ENCODE results near the gene DDX41.

The DDX41 gene

GRCh38 chr5:177470759-177471536 is 45.8 kb downstream of the DDX41 start:
- H3K4me3 ChIP-seq (ENCODE audit: control insufficient read depth, low read depth, low read length), result peak overlapping the region; percentile 75
- peak; percentile 78 for DNase-seq (ENCODE audit: low read depth)
- TF ChIP-seq CTCF (conservative IDR thresholded peaks at IDR 0.05; ENCODE audit: control insufficient read depth, insufficient read depth, low read depth, low read length), result peak; percentile 30

- no peak for DNase-seq (ENCODE audit: low read depth)
- no peak overlapping the region for H3K4me3 ChIP-seq (ENCODE audit: control insufficient read depth, low read depth, low read length)
- no peak for TF ChIP-seq CTCF (conservative IDR thresholded peaks at IDR 0.05; ENCODE audit: control insufficient read depth, insufficient read depth, low read depth, low read length)
Measured at GRCh38 chr5:177469750-177470525, 46.8 kb downstream of the DDX41 start.

DNA sequence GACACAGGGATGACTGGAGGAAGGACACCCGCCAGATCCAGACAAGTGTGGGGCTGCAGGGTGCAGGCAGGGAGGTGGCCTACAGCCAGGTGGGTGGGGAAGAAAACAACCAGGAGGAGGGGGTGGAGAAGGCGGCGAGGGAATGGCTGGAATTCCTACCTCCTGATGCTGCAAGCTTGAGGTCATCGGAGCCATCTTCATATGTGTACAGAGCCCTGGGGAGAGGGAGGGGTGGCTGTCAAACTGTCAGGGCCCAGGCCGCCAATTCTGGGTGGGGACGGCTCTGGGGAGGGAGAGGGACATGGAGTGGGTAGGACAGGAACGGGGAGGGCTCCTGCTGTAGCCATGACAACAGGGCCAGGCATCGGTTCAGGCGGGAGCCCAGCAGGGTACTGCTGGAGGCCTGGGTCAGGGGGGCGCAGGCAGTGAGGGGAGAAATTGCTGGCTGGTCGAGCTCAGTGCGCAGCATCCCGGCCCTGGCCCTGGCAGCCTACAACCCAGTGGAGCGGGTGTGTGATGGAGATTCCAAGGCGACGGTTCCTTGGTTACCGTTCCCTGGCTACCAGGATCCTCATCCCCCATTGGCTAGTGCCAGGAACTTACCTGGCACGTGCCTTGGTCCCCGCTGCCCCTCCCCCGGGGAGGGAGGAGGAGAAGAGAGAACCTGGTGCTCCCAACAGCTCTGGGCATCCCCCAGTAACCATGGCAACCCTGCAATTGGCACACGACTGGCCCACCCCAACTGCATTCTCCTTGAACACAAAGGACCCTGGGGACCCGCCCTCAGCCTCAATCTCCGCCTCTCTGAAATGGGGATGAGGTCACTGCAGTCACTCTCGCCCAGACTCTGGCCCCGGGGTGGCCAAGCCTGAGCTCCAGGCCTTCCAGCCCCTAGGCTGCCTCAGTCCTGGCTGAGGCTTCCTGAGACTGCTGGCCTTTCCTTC is 47.8 kb downstream of the DDX41 start:
- H3K4me3 ChIP-seq (ENCODE audit: control insufficient read depth, low read depth, low read length), result no peak overlapping the region
- peak; percentile 58 for DNase-seq (ENCODE audit: low read depth)
- TF ChIP-seq CTCF (conservative IDR thresholded peaks at IDR 0.05; ENCODE audit: control insufficient read depth, insufficient read depth, low read depth, low read length), result no peak

GRCh38 chr5:177468329-177468684 is 48.5 kb downstream of the DDX41 start:
- H3K4me3 ChIP-seq (ENCODE audit: control insufficient read depth, low read depth, low read length), result no peak overlapping the region
- DNase-seq (ENCODE audit: low read depth), result no peak
- TF ChIP-seq CTCF (conservative IDR thresholded peaks at IDR 0.05; ENCODE audit: control insufficient read depth, insufficient read depth, low read depth, low read length), result no peak

DNA sequence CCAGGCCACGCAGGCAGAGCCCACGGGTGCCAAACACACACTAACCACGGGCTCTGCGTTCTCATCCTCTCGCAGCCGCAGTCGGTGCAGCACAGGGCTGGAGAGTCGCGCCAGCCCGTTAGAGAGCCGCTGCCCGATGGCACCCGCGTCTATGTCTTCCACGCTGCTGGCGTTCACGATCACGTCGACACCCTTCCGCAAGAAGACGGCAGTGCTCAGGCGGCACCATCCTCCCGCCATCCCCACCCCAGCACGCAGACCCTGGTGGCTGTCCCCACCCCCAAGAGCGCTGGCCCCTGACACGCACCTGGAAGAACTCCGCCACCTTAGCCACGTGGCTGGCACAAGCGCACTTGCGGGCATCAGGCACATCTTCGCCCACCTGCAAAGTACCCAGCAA is 49.3 kb downstream of the DDX41 start:
- no peak for DNase-seq (ENCODE audit: low read depth)
- no peak overlapping the region for H3K4me3 ChIP-seq (ENCODE audit: control insufficient read depth, low read depth, low read length)
- no peak for TF ChIP-seq CTCF (conservative IDR thresholded peaks at IDR 0.05; ENCODE audit: control insufficient read depth, insufficient read depth, low read depth, low read length)

- DNase-seq (ENCODE audit: low read depth), result no peak
- no peak overlapping the region for H3K4me3 ChIP-seq (ENCODE audit: control insufficient read depth, low read depth, low read length)
- no peak for TF ChIP-seq CTCF (conservative IDR thresholded peaks at IDR 0.05; ENCODE audit: control insufficient read depth, insufficient read depth, low read depth, low read length)
Measured at GRCh38 chr5:177466861-177467260, 49.9 kb downstream of the DDX41 start.
